Mammary epithelial cell (primary cell): ENCODE measurements around the gene PLXNA1.

Source experiments
- EZH2 ChIP-seq: IDR thresholded peaks from 2 replicates; pipeline ENCODE4 v1.6.1; 2012; ENCODE audit warnings: low read length, inconsistent platforms, borderline replicate concordance
- TF ChIP-seq, protein P1 (sequence below), 2 donors: IDR thresholded peaks in 1 of 2; conservative IDR thresholded peaks in 1 of 2; 2 replicates each; pipeline ENCODE4 v1.5.1; 2011 to 2012; ENCODE audit warnings: inconsistent platforms in 2 of 2, low read length in 2 of 2, mild to moderate bottlenecking in 2 of 2, control low read depth in 1 of 2, low read depth in 1 of 2; ENCODE audit not compliant: insufficient read depth in 1 of 2; ENCODE audit errors: extremely low read depth in 1 of 2

DNA sequence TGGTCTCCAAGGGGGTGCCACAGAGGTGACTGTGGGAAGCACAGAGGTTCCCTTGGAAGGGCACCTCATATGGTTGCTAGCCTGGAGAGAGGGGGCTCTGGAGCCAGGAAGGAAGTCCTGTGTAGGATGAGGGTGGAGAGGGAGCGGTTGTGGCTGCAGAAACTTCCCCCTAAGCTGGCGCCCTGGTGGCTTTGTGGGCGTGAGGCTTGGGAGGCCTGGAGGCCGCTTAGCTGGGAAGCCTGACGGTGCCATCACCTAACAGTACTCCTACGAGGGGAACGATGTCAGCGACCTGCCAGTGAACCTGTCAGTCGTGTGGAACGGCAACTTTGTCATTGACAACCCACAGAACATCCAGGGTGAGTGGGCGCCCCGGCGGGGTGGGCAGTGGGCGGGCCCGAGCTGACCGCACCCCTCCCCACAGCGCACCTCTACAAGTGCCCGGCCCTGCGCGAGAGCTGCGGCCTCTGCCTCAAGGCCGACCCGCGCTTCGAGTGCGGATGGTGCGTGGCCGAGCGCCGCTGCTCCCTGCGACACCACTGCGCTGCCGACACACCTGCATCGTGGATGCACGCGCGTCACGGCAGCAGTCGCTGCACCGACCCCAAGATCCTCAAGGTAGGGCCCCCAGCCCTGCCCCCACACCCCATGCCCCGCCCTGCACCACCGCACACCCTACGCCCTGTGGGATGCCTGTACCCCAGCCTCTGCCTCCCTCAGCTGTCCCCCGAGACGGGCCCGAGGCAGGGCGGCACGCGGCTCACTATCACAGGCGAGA lies 31.0 kb downstream of the PLXNA1 start:
- TF ChIP-seq, protein P1, sequence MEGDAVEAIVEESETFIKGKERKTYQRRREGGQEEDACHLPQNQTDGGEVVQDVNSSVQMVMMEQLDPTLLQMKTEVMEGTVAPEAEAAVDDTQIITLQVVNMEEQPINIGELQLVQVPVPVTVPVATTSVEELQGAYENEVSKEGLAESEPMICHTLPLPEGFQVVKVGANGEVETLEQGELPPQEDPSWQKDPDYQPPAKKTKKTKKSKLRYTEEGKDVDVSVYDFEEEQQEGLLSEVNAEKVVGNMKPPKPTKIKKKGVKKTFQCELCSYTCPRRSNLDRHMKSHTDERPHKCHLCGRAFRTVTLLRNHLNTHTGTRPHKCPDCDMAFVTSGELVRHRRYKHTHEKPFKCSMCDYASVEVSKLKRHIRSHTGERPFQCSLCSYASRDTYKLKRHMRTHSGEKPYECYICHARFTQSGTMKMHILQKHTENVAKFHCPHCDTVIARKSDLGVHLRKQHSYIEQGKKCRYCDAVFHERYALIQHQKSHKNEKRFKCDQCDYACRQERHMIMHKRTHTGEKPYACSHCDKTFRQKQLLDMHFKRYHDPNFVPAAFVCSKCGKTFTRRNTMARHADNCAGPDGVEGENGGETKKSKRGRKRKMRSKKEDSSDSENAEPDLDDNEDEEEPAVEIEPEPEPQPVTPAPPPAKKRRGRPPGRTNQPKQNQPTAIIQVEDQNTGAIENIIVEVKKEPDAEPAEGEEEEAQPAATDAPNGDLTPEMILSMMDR (conservative IDR thresholded peaks at IDR 0.05 in 1 of 2, IDR thresholded peaks at IDR 0.05 in 1 of 2; ENCODE audit: extremely low read depth in 1 of 2, insufficient read depth in 1 of 2, low read depth in 1 of 2, low read length in 2 of 2) = no peak
- TF ChIP-seq EZH2 = no peak
